HUES64 (cell line): Measurements from ENCODE around the gene KCNJ11.

Source experiments
- H3K27ac ChIP-seq: 2 replicates; pipeline ENCODE4 v1.7.0; 2013; ENCODE audit warnings: low read depth, low read length, inconsistent platforms
- H3K27me3 ChIP-seq: 2 replicates; pipeline ENCODE4 v1.6.1; 2013; ENCODE audit warnings: mild to moderate bottlenecking, low read length; ENCODE audit not compliant: insufficient read depth
- H3K36me3 ChIP-seq: 2 replicates; pipeline ENCODE4 v1.6.1; 2013; ENCODE audit warnings: mild to moderate bottlenecking, low read length; ENCODE audit not compliant: insufficient read depth
- H3K4me1 ChIP-seq: 2 replicates; pipeline ENCODE4 v1.6.1; 2013; ENCODE audit warnings: mild to moderate bottlenecking, low read length, moderate library complexity; ENCODE audit not compliant: insufficient read depth
- H3K4me3 ChIP-seq: 2 replicates; pipeline ENCODE4 v1.5.1; 2013; ENCODE audit warnings: mild to moderate bottlenecking, low read length, moderate library complexity
- H3K9ac ChIP-seq: 2 replicates; pipeline ENCODE4 v1.6.1; 2013; ENCODE audit warnings: mild to moderate bottlenecking, low read depth, low read length
- H3K9me3 ChIP-seq: 2 replicates; pipeline ENCODE4 v1.6.1; 2013; ENCODE audit warnings: low read depth, low read length; ENCODE audit not compliant: insufficient read depth
- whole genome bisulfite sequencing: fragments of 150-250, 120-280 bp; methylation state at CpG from one replicate; pipeline ENCODE4 v1.1.7; 2013; ENCODE audit warnings: missing lambda C conversion rate; 5-methylcytosine and 5-hydroxymethylcytosine counted together

The KCNJ11 gene

GRCh38 chr11:17399236-17399635 lies 10.8 kb upstream of the KCNJ11 start:
- Histone ChIP-seq H3K9me3 (no peaks in the 10 kb centered on the region), H3K4me3 (no peak overlapping the region), H3K27me3 (no peaks in the 10 kb centered on the region), H3K27ac (no peak overlapping the region), H3K36me3 (no peaks in the 10 kb centered on the region), H3K9ac (no peak overlapping the region), H3K4me1 (no peaks in the 10 kb centered on the region)

GRCh38 chr11:17397311-17398002 lies 9.0 kb upstream of the KCNJ11 start:
- Histone ChIP-seq H3K27me3 (no peaks in the 10 kb centered on the region), H3K4me1 (no peaks in the 10 kb centered on the region), H3K9me3 (no peaks in the 10 kb centered on the region), H3K27ac (no peak overlapping the region), H3K9ac (no peak overlapping the region), H3K4me3 (no peak overlapping the region), H3K36me3 (no peaks in the 10 kb centered on the region)
- WGBS = 92% methylated on average over 14 of the region's 14 CpGs

- Histone ChIP-seq H3K36me3 (no peaks in the 10 kb centered on the region), H3K27ac (no peak overlapping the region)
- WGBS = 93% methylated on average over 22 of the region's 22 CpGs
Measured at GRCh38 chr11:17396598-17397310, 8.3 kb upstream of the KCNJ11 start.

DNA sequence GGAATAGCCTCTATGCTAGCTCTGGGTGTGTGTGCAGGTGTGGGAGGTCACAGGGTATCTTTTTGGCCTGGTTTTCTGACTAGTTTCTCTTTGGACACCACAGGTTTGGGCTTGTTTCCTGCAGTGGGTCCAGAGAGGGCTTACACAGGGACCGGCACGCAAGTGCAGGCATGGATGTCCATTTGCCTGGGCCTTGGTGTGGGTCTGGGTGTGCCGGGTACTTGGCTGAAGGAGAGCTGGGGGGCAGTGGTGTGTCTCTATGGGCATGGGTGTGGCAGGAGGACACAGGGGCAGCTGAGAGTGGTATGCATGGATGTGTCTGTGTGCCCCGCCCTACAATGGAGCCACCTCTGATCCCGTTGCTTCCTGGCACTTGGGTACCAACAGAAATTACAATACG lies 7.5 kb upstream of the KCNJ11 start:
- Histone ChIP-seq H3K4me3 (no peak overlapping the region), H3K27me3 (no peaks in the 10 kb centered on the region), H3K9ac (no peak overlapping the region), H3K4me1 (no peaks in the 10 kb centered on the region), H3K36me3 (no peaks in the 10 kb centered on the region), H3K9me3 (no peaks in the 10 kb centered on the region), H3K27ac (no peak overlapping the region)
- 94% methylated on average over 6 of the region's 6 CpGs for WGBS

More at GRCh38 chr11:17396598-17397310, 8.3 kb upstream of the KCNJ11 start:
- no peaks in the 10 kb centered on the region for H3K9me3 ChIP-seq
- no peaks in the 10 kb centered on the region for H3K27me3 ChIP-seq
- no peak overlapping the region for H3K4me3 ChIP-seq
- H3K4me1 ChIP-seq = no peaks in the 10 kb centered on the region
- no peak overlapping the region for H3K9ac ChIP-seq

- H3K9ac ChIP-seq = no peak overlapping the region
- H3K9me3 ChIP-seq = no peaks in the 10 kb centered on the region
- H3K4me3 ChIP-seq = no peak overlapping the region
- WGBS = 93% methylated on average over 20 of the region's 20 CpGs
- H3K36me3 ChIP-seq = no peaks in the 10 kb centered on the region
- no peaks in the 10 kb centered on the region for H3K4me1 ChIP-seq
- no peaks in the 10 kb centered on the region for H3K27me3 ChIP-seq
- H3K27ac ChIP-seq = no peak overlapping the region
Measured at GRCh38 chr11:17395554-17395961, 7.1 kb upstream of the KCNJ11 start.

GRCh38 chr11:17394743-17395390 lies 6.4 kb upstream of the KCNJ11 start:
- H3K27me3 ChIP-seq = no peaks in the 10 kb centered on the region
- H3K9me3 ChIP-seq = no peaks in the 10 kb centered on the region
- no peak overlapping the region for H3K27ac ChIP-seq
- no peaks in the 10 kb centered on the region for H3K36me3 ChIP-seq
- no peak overlapping the region for H3K4me3 ChIP-seq
- 90% methylated on average over 10 of the region's 10 CpGs for WGBS
- H3K4me1 ChIP-seq = peaks cover 3% of the 10 kb centered on the region; the same call in 1 of the 2 replicates
- H3K9ac ChIP-seq = no peak overlapping the region

DNA sequence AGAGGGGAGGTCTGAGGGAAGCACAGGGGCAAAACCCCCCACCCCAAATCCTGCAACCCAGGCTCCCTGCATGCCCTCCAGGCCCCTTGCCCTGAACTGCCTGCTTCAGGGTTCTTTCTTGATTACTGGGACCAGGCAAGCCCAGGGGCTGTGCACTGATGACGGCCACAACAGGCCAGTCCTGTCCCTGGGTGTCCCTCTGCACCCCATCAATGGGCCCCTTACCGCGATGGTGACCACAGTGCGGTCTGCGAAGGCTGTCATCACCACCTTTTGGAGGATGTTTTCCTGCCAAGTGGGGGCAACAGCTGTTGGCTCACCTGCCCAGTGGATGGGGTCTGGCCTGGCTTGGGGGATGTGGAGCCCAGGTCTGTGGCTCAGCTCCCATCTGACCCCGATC lies 5.0 kb upstream of the KCNJ11 start:
- Histone ChIP-seq H3K27me3 (peaks cover 3% of the 10 kb centered on the region), H3K4me3 (no peak overlapping the region), H3K9me3 (no peaks in the 10 kb centered on the region), H3K36me3 (no peaks in the 10 kb centered on the region), H3K9ac (no peak overlapping the region), H3K4me1 (peaks cover 6% of the 10 kb centered on the region; the same call in 1 of the 2 replicates), H3K27ac (no peak overlapping the region)
- WGBS = 92% methylated on average over 5 of the region's 6 CpGs

- H3K27me3 ChIP-seq = peaks cover 8% of the 10 kb centered on the region
- H3K9ac ChIP-seq = no peak overlapping the region
- H3K4me1 ChIP-seq = peaks cover 6% of the 10 kb centered on the region; the same call in 1 of the 2 replicates
- 89% methylated on average over 14 of the region's 14 CpGs for WGBS
- H3K4me3 ChIP-seq = no peak overlapping the region
- H3K27ac ChIP-seq = no peak overlapping the region
- H3K36me3 ChIP-seq = no peaks in the 10 kb centered on the region
- H3K9me3 ChIP-seq = no peaks in the 10 kb centered on the region
Measured at GRCh38 chr11:17392872-17393271, 4.4 kb upstream of the KCNJ11 start.

DNA sequence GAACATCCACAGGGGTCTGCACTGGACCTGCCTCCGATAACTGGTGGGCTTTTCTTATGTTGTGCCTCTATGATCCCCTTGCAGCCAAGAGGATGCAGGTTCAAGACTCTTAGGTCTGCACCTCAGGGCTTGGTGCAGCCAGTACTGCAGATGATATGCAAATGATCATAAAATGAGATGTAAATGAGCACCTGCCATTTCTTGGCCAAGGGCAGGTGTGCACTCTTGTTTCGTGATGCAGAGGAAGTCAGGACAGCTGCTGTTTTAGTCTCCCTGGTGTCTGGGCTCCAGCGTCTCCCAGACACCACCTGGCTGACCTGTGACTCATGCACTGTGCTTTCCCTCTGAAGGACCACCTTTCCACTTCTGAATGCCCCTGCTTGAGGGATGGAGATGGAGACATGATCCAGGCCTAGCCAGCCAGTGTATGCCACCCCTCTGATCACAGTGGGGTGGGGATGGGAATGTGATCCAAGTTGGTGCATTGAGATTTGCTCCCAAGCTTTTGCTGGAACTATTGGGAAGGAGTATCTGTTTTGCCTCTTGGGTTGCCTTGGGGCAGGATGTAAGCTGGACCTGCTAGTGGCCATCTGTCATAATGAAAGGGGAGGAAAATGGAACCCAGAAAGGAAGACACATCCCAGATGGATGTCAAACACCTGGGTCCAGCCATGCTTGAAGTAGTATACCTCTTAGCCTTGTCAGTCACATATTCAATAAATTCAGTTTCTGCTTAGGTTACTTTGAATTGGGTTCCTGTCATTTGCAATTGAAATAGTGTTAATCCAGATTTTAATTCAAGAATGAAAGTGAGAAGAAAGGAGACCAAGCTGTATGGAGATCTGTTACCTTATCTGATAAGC lies 3.3 kb upstream of the KCNJ11 start:
- no peak overlapping the region for H3K4me3 ChIP-seq
- WGBS = 81% methylated on average over 3 of the region's 3 CpGs
- H3K4me1 ChIP-seq = peaks cover 6% of the 10 kb centered on the region; the same call in 1 of the 2 replicates

DNA sequence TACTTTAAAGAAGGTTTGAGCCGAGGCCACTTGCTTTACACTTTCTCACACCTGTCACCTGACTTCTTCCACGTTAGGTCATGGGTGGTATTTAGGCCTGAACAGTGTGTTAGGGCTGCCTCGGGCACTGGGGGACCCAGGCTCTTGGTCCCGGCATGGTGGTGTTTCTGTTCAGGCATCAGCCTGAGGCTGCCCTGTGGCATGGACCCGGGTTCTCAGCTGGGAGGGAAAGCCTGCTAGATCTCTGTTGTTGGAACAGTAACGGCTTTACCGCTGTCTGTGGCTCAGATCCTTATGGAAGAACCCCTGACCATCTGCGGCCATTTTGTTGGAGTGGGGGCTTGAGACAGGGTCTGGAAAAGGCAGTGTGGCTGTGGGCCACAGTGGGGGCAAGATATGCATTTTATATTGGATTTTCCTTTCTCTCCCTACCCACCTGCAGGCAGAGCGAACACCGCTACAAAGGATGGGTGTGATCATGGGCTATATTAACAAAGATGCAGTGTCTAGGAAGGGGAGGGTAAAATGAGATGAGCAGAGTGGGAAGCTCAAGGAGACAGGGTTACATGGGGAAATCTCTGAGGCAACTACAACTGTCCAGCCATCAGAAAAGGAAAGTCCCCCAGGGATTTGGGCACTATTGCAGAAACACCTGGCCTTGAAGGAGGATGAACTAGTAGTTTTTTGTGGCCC lies 1.6 kb upstream of the KCNJ11 start:
- Histone ChIP-seq H3K36me3 (no peaks in the 10 kb centered on the region), H3K27ac (no peak overlapping the region), H3K9ac (no peak overlapping the region), H3K9me3 (no peaks in the 10 kb centered on the region), H3K4me3 (peak overlapping the region; percentile 73), H3K4me1 (peaks cover 6% of the 10 kb centered on the region; the same call in 1 of the 2 replicates), H3K27me3 (peaks cover 8% of the 10 kb centered on the region)
- 79% methylated on average over 10 of the region's 10 CpGs for WGBS

More for the DNA sequence above, 3.3 kb upstream of the KCNJ11 start:
- Histone ChIP-seq H3K9ac (no peak overlapping the region), H3K36me3 (no peaks in the 10 kb centered on the region), H3K27me3 (peaks cover 8% of the 10 kb centered on the region), H3K9me3 (no peaks in the 10 kb centered on the region), H3K27ac (no peak overlapping the region)
